Esophagus muscularis mucosa (tissue), 4 donors: Measurements from ENCODE around the gene CDH5. TPM values are rescaled to one million over a fixed set of nuclear protein-coding genes. Genes with fewer than 3 reads are reported as not detected.

Source experiments
- DNase-seq: peaks from one replicate; pipeline ENCODE4 v3.0.0-alpha.2; 2017; ENCODE audit errors: extremely low spot score
- H3K27ac ChIP-seq, 4 donors: fragments of 200-600 bp; sonication (generic); replicated peaks in 1 of 4; 1 replicate in 3 of 4; 2 replicates in 1 of 4; pipeline ENCODE4 v1.5.1; 2016 to 2019; ENCODE audit warnings: mild to moderate bottlenecking in 1 of 4
- H3K27me3 ChIP-seq, 4 donors: fragments of 200-600 bp; sonication (generic); one replicate each; pipeline versions ENCODE4 v1.5.1 to v1.6.0; 2016 to 2019
- H3K36me3 ChIP-seq, 4 donors: fragments of 200-600 bp; sonication (generic); one replicate each; pipeline ENCODE4 v1.5.1; 2016 to 2019
- H3K4me1 ChIP-seq, 4 donors: fragments of 200-600 bp; sonication (generic); one replicate each; pipeline ENCODE4 v1.5.1; 2016 to 2019
- H3K4me3 ChIP-seq, 4 donors: fragments of 200-600 bp; sonication (generic); 1 replicate in 2 of 4; 2 replicates in 2 of 4; pipeline ENCODE4 v1.5.1; 2016 to 2019; ENCODE audit warnings: mild to moderate bottlenecking in 4 of 4, moderate library complexity in 1 of 4
- H3K9me3 ChIP-seq, 4 donors: fragments of 200-600 bp; sonication (generic); 1 replicate in 3 of 4; 2 replicates in 1 of 4; pipeline ENCODE4 v1.5.1; 2016 to 2019
- CTCF ChIP-seq, 3 experiments: fragments of 200-600 bp in 2 of 3; fragments of 450-650 bp in 1 of 3; sonication (generic) in 2 of 3; IDR thresholded peaks; one replicate each; pipeline ENCODE4 v1.5.1; 2017 to 2019; ENCODE audit warnings: antibody characterized with exemption in 3 of 3, mild to moderate bottlenecking in 2 of 3, moderate library complexity in 1 of 3
- EP300 ChIP-seq: sonication (generic); formaldehyde crosslinking; IDR thresholded peaks from one replicate; pipeline ENCODE4 v1.6.1; 2017; ENCODE audit warnings: antibody characterized with exemption
- POLR2A ChIP-seq: fragments of 450-650 bp; IDR thresholded peaks from one replicate; pipeline ENCODE4 v1.6.1; 2017; ENCODE audit warnings: antibody characterized with exemption, moderate library complexity, mild to moderate bottlenecking, low read depth
- POLR2AphosphoS5 ChIP-seq, 2 donors: sonication (generic); formaldehyde crosslinking; IDR thresholded peaks; one replicate each; pipeline ENCODE4 v1.6.1; 2017; ENCODE audit warnings: antibody characterized with exemption in 2 of 2
- WGBS: methylation state at CpG from one replicate; pipeline ENCODE4 v1.1.5; 2018; 5-methylcytosine and 5-hydroxymethylcytosine counted together
- intact Hi-C: fragments of 100-400 bp; cut with DNase I; formaldehyde crosslinking; loops from one replicate; pipeline ENCODE4 v1.15.1; 2023
- total RNA-seq, 4 donors: library from RNA; depleted of rRNA; stranded (reverse); fragments of >200 nt; gene quantifications; one replicate each; pipeline versions ENCODE4 v1.1.0 to v1.2.1, GENCODE V29; 2016

The CDH5 gene, protein sequence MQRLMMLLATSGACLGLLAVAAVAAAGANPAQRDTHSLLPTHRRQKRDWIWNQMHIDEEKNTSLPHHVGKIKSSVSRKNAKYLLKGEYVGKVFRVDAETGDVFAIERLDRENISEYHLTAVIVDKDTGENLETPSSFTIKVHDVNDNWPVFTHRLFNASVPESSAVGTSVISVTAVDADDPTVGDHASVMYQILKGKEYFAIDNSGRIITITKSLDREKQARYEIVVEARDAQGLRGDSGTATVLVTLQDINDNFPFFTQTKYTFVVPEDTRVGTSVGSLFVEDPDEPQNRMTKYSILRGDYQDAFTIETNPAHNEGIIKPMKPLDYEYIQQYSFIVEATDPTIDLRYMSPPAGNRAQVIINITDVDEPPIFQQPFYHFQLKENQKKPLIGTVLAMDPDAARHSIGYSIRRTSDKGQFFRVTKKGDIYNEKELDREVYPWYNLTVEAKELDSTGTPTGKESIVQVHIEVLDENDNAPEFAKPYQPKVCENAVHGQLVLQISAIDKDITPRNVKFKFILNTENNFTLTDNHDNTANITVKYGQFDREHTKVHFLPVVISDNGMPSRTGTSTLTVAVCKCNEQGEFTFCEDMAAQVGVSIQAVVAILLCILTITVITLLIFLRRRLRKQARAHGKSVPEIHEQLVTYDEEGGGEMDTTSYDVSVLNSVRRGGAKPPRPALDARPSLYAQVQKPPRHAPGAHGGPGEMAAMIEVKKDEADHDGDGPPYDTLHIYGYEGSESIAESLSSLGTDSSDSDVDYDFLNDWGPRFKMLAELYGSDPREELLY
- total RNA-seq: 10 to 100 TPM; 19.5 to 63.1 (median 50.6) TPM

- TF ChIP-seq EP300: no peak
- TF ChIP-seq POLR2AphosphoS5 (IDR thresholded peaks at IDR 0.05): peak; percentile 68 to 81
- peaks cover 28 to 61% (median 41%) of the 10 kb centered on the region in 4 donors for H3K4me1 ChIP-seq
- DNase-seq: no peak
- H3K27me3 ChIP-seq: peaks cover 0 to 22% (median 0%) of the 10 kb centered on the region in 4 donors
- H3K27ac ChIP-seq: peak within 1 kb of the TSS; percentile 71 to 79 (median 74)
- no peaks in the 10 kb centered on the region for H3K9me3 ChIP-seq
- H3K36me3 ChIP-seq: no peaks in the 10 kb centered on the region
- intact Hi-C loops: no loop called here
- 34% methylated on average over 12 of the region's 25 CpGs for WGBS
- peak within 1 kb of the TSS; percentile 44 to 58 (median 45) for H3K4me3 ChIP-seq
Measured at GRCh38 chr16:66366433-66367299, at the start of gene CDH5. CDH5 (plus strand) TSS chr16:66366691; CDS start chr16:66379338, 12,647 bp downstream.

DNA sequence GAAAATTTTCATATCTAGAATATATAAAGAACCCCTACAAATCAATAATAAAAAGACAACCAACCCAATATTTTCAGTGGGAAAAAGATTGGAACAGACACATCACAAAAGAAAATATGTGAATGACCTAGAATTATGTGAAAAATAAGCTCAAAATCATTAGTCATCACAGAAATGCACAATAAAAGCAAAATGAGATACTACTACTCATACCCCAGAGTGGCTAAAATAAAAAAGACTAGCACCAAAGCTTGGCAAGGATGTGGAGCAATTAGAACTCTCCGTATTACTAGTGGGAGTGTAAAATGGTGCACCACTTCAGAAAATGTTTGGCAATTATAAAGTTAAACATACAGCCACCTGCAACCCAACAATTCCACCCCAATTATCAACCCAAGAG lies 48.0 kb upstream of the CDH5 start:
- intact Hi-C loops: no loop called here
- DNase-seq: no peak
- no peak overlapping the region for H3K4me3 ChIP-seq
- H3K4me1 ChIP-seq: peaks cover 0 to 12% (median 6%) of the 10 kb centered on the region in 4 donors
- H3K27me3 ChIP-seq: no peaks in the 10 kb centered on the region
- H3K9me3 ChIP-seq: no peaks in the 10 kb centered on the region
- TF ChIP-seq EP300: no peak
- no peak for TF ChIP-seq POLR2A
- TF ChIP-seq CTCF (IDR thresholded peaks at IDR 0.05): no peak
- no peak for TF ChIP-seq POLR2AphosphoS5 (IDR thresholded peaks at IDR 0.05)
- H3K36me3 ChIP-seq: no peaks in the 10 kb centered on the region
- 89% methylated on average over 1 of the region's 1 CpG for WGBS
- H3K27ac ChIP-seq: no peak overlapping the region

DNA sequence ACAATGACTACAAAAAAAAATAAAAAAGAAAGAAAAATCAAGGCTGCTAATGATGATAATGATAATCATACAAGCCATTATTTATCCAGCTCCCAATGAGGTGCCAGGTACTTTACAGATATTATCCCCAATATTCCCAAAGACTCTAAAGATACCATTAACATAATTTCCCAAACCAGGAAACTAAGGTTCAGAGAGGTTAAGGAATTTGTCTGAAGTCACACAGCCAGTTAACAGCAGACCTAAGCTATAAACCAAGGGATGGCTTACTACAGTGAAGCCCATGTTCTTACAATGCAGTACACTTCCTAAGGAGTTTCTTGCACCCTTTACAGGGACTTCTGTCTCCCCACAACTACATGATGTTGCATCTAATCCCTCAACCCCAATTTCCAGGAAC lies 45.7 kb upstream of the CDH5 start:
- no peak overlapping the region for H3K27ac ChIP-seq
- DNase-seq: no peak
- H3K27me3 ChIP-seq: no peaks in the 10 kb centered on the region
- H3K4me3 ChIP-seq: no peak overlapping the region
- no peaks in the 10 kb centered on the region for H3K9me3 ChIP-seq
- TF ChIP-seq POLR2AphosphoS5 (IDR thresholded peaks at IDR 0.05): no peak
- intact Hi-C loops: no loop called here
- H3K4me1 ChIP-seq: peaks cover 0 to under 1% (median under 1%) of the 10 kb centered on the region in 4 donors
- H3K36me3 ChIP-seq: no peaks in the 10 kb centered on the region

- Histone ChIP-seq H3K4me1 (peaks cover 0 to 14% (median 9%) of the 10 kb centered on the region in 4 donors), H3K27me3 (no peaks in the 10 kb centered on the region), H3K36me3 (no peaks in the 10 kb centered on the region), H3K27ac (no peak overlapping the region), H3K4me3 (no peak overlapping the region), H3K9me3 (no peaks in the 10 kb centered on the region)
- no peak for TF ChIP-seq POLR2A
- TF ChIP-seq CTCF (IDR thresholded peaks at IDR 0.05): no peak
- TF ChIP-seq EP300: no peak
- no peak for TF ChIP-seq POLR2AphosphoS5 (IDR thresholded peaks at IDR 0.05)
- 82% methylated on average over 4 of the region's 4 CpGs for WGBS
- no peak for DNase-seq
- intact Hi-C loops: no loop called here
Measured at GRCh38 chr16:66322174-66322573, 44.3 kb upstream of the CDH5 start.

GRCh38 chr16:66324815-66325515 lies 41.5 kb upstream of the CDH5 start:
- H3K9me3 ChIP-seq: no peaks in the 10 kb centered on the region
- DNase-seq: no peak
- H3K4me3 ChIP-seq: no peak overlapping the region
- no peaks in the 10 kb centered on the region for H3K27me3 ChIP-seq
- intact Hi-C loops: no loop called here
- no peak for TF ChIP-seq POLR2AphosphoS5 (IDR thresholded peaks at IDR 0.05)
- no peak for TF ChIP-seq EP300
- TF ChIP-seq POLR2A: no peak
- TF ChIP-seq CTCF (IDR thresholded peaks at IDR 0.05): no peak
- WGBS: 87% methylated on average over 7 of the region's 11 CpGs
- no peak overlapping the region for H3K27ac ChIP-seq
- H3K36me3 ChIP-seq: no peaks in the 10 kb centered on the region
- peaks cover 0 to 22% (median 13%) of the 10 kb centered on the region in 4 donors for H3K4me1 ChIP-seq
